ENCODE measurements around the gene MYO6. TPM values are rescaled to one million over a fixed set of nuclear protein-coding genes. Genes with fewer than 3 reads are reported as not detected.

The MYO6 gene
- 23.4 and 33.1 TPM in 2 replicates for total RNA-seq

GRCh38 chr6:75748743-75749538, at the start of gene MYO6:
MYO6 (plus strand) TSS chr6:75749239; CDS start chr6:75817548, 68,309 bp downstream.

Other genes with a start within 250 kb of the MYO6 start
- gene SENP6, start 147.4 kb upstream of the MYO6 start, total RNA-seq = 56.8 and 63.7 TPM in 2 replicates

Data from aortic smooth muscle cell (primary cell).